ENCODE data around the gene ITGA11.
A peak's percentile ranks its signal among the peaks of the same experiment; 100 is the strongest.

The ITGA11 gene

DNA sequence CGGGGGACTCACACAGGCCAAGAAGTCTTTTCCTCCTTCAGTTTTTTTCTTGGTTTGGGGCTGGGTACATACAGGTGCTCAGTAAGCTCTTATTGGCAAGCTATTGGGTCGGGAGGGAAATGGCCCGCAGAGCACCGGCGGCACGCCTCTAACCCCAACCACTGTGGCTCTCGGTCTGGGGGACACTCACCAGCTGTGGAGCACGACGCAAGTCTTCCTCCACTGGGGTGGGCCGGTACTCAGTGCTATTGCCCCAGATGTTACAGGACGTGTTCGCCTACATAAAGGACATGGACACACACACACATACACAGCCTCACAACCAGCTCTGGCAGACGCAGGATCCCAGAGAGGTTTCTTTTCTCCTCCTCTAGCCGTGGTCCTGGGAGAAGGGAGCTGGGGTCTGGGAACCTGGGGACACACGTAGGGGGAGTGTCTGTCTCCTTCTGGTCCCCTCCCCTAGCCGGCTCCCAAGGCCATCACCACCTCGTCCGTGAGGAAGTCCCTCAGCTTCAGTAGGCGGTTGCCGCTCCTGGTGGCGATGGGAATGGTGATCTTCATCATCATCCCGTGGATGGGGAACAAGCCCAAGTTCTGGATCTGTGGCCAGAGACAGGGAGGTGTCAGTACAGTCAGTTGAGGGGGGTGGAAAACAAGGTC lies 121.0 kb downstream of the ITGA11 start:
- no peak for DNase-seq (ENCODE audit: low read depth, low spot score)
- Histone ChIP-seq H3K9ac (ENCODE audit: insufficient read length, low read depth) (no peak overlapping the region), H3K27me3 (ENCODE audit: insufficient read depth, insufficient read length) (no peaks in the 10 kb centered on the region), H3K36me3 (ENCODE audit: insufficient read depth, insufficient read length, low read length) (peaks cover 16% of the 10 kb centered on the region), H3K4me1 (ENCODE audit: insufficient read depth, insufficient read length) (peaks cover 31% of the 10 kb centered on the region), H3K4me3 (ENCODE audit: insufficient read length, low read depth) (no peak overlapping the region), H3K9me3 (ENCODE audit: insufficient read depth, low read length) (no peaks in the 10 kb centered on the region)
- no peak for TF ChIP-seq SUZ12 (IDR thresholded peaks at IDR 0.05; ENCODE audit: extremely low read depth, insufficient read depth, insufficient read length)
- TF ChIP-seq YY1 (IDR thresholded peaks at IDR 0.05; ENCODE audit: insufficient read depth, insufficient read length), result no peak
- TF ChIP-seq ZNF274 (IDR thresholded peaks at IDR 0.05; ENCODE audit: low read depth, low read length), result no peak

DNA sequence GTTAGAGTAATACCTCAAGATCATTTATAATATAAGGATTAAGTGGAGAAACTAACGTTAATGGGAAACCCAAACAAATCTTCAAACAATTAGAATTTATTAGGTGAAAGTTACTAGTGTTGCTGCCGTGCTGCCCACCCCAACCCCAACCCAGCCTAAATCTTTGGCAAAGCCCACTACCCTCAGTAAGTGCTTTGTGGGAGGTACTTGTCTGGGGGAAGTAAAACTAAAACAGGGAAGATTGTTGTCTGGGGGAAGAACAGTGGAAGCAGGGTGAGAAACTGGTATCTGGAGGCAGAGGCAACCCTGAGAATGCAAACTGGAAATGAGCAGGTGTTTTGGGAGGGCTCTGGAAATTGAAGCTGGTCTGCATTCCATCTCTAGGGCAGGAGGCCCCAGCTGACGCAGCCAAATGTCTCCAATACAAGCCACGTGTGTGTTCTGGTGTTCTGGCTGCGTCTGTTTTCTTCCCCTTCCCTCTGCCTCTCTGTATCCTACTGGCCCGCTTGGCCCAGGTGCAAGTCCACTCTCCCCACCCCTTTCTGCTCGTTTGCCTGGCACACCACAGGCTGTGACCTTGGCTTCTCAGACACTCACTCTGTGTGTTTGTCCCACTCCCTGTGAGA lies 121.7 kb downstream of the ITGA11 start:
- Histone ChIP-seq H3K9ac (ENCODE audit: insufficient read length, low read depth) (no peak overlapping the region), H3K4me1 (ENCODE audit: insufficient read depth, insufficient read length) (peaks cover 29% of the 10 kb centered on the region), H3K9me3 (ENCODE audit: insufficient read depth, low read length) (no peaks in the 10 kb centered on the region), H3K4me3 (ENCODE audit: insufficient read length, low read depth) (no peak overlapping the region), H3K36me3 (ENCODE audit: insufficient read depth, insufficient read length, low read length) (peaks cover 16% of the 10 kb centered on the region), H3K27me3 (ENCODE audit: insufficient read depth, insufficient read length) (no peaks in the 10 kb centered on the region)
- no peak for TF ChIP-seq SUZ12 (IDR thresholded peaks at IDR 0.05; ENCODE audit: extremely low read depth, insufficient read depth, insufficient read length)
- DNase-seq (ENCODE audit: low read depth, low spot score), result no peak

DNA sequence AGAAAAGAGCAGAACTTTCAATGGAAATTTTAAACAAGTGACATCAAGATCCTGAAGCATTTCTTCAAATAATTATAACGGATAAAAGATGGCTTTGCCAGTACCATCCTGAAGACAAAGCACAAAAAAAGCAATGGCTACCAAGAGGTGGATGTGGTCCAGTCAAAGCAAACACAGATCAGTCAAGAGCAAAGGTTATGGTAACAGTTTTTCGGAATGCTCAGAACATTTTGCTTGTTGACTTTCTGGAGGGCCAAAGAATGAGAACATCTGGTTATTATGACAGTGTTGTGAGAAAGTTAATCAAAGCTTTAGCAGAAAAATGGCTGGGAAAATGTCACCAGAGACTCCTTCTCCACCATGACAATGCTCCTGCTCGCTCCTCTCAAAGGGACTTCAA lies 122.9 kb downstream of the ITGA11 start:
- Histone ChIP-seq H3K36me3 (ENCODE audit: insufficient read depth, insufficient read length, low read length) (peaks cover 16% of the 10 kb centered on the region), H3K4me3 (ENCODE audit: insufficient read length, low read depth) (no peak overlapping the region)
- TF ChIP-seq ZNF274 (IDR thresholded peaks at IDR 0.05; ENCODE audit: low read depth, low read length) (no peak), YY1 (IDR thresholded peaks at IDR 0.05; ENCODE audit: insufficient read depth, insufficient read length) (no peak), SUZ12 (IDR thresholded peaks at IDR 0.05; ENCODE audit: extremely low read depth, insufficient read depth, insufficient read length) (no peak)

DNA sequence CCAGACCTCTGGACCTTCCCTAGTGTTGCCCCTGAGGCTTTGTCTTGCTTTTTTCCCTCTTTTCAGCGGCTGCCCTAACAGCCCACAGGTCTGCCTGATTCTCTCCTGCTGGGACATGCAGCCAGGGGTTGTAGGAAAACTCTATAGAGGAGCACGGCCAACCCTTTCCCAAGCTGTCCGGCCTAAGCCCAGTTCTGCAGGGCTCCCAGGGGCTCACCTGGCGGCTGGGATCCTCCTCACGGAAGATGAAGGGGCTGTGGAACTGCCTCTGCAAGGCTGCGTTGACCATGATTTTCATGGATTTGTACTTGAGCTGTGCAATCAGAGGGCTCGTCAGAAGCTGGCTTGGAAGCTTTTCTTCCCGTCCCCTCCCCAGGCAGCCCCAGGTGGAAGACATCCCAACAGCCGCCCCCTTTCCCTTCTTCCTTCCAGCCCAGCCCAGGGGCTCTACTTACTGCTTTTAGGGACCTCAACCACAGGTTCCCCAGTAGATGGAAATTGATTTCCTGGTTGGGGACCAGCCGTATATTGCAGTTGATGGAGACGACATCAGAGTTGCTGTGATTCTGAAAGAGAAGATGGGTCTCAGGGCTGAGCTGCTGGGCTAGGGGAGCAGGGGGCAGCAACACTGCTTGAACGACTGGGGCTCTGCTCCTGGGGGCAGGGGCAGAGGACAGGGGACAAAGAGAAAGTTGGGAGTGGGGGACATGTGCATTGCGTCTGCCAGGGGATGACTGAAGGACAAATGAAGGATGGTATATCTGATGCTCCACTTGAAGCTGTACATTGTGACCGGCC lies 124.6 kb downstream of the ITGA11 start:
- no peak for DNase-seq (ENCODE audit: low read depth, low spot score)
- Histone ChIP-seq H3K27me3 (ENCODE audit: insufficient read depth, insufficient read length) (no peaks in the 10 kb centered on the region), H3K9ac (ENCODE audit: insufficient read length, low read depth) (no peak overlapping the region), H3K9me3 (ENCODE audit: insufficient read depth, low read length) (no peaks in the 10 kb centered on the region), H3K4me1 (ENCODE audit: insufficient read depth, insufficient read length) (peaks cover 32% of the 10 kb centered on the region), H3K36me3 (ENCODE audit: insufficient read depth, insufficient read length, low read length) (peaks cover 19% of the 10 kb centered on the region), H3K4me3 (ENCODE audit: insufficient read length, low read depth) (no peak overlapping the region)
- TF ChIP-seq SUZ12 (IDR thresholded peaks at IDR 0.05; ENCODE audit: extremely low read depth, insufficient read depth, insufficient read length), result no peak
- no peak for TF ChIP-seq YY1 (IDR thresholded peaks at IDR 0.05; ENCODE audit: insufficient read depth, insufficient read length)
- no peak for TF ChIP-seq ZNF274 (IDR thresholded peaks at IDR 0.05; ENCODE audit: low read depth, low read length)

More for the DNA sequence above, 122.9 kb downstream of the ITGA11 start:
- peaks cover 37% of the 10 kb centered on the region for H3K4me1 ChIP-seq (ENCODE audit: insufficient read depth, insufficient read length)
- H3K9me3 ChIP-seq (ENCODE audit: insufficient read depth, low read length), result no peaks in the 10 kb centered on the region
- H3K27me3 ChIP-seq (ENCODE audit: insufficient read depth, insufficient read length), result no peaks in the 10 kb centered on the region
- DNase-seq (ENCODE audit: low read depth, low spot score), result no peak
- H3K9ac ChIP-seq (ENCODE audit: insufficient read length, low read depth), result no peak overlapping the region

DNA sequence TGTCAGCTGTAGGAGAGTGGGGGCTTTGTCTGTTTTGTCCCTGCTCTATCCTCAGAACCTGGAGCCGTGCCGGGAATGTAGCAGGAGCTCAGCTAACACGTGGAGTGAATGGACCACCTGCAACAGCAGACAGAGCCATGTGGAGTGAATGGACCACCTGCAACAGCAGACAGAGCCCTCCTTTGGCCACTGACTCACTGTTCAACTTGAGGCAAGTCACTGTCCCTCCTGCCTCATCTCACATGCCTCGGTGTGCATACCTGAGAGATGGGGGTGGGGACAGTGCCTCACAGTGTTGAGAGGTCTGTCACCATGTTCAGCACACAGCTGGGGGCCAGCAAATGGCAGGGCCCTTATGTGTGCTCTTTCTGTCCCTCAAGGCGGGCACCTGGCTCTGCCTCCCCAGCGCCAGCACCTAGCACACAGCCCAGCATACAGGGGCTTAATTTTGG lies 126.5 kb downstream of the ITGA11 start:
- Histone ChIP-seq H3K4me3 (ENCODE audit: insufficient read length, low read depth) (no peak overlapping the region), H3K9ac (ENCODE audit: insufficient read length, low read depth) (peak overlapping the region; percentile 37), H3K27me3 (ENCODE audit: insufficient read depth, insufficient read length) (no peaks in the 10 kb centered on the region), H3K36me3 (ENCODE audit: insufficient read depth, insufficient read length, low read length) (peaks cover 14% of the 10 kb centered on the region), H3K4me1 (ENCODE audit: insufficient read depth, insufficient read length) (peaks cover 28% of the 10 kb centered on the region), H3K9me3 (ENCODE audit: insufficient read depth, low read length) (no peaks in the 10 kb centered on the region)
- DNase-seq (ENCODE audit: low read depth, low spot score), result no peak
- no peak for TF ChIP-seq ZNF274 (IDR thresholded peaks at IDR 0.05; ENCODE audit: low read depth, low read length)

DNA sequence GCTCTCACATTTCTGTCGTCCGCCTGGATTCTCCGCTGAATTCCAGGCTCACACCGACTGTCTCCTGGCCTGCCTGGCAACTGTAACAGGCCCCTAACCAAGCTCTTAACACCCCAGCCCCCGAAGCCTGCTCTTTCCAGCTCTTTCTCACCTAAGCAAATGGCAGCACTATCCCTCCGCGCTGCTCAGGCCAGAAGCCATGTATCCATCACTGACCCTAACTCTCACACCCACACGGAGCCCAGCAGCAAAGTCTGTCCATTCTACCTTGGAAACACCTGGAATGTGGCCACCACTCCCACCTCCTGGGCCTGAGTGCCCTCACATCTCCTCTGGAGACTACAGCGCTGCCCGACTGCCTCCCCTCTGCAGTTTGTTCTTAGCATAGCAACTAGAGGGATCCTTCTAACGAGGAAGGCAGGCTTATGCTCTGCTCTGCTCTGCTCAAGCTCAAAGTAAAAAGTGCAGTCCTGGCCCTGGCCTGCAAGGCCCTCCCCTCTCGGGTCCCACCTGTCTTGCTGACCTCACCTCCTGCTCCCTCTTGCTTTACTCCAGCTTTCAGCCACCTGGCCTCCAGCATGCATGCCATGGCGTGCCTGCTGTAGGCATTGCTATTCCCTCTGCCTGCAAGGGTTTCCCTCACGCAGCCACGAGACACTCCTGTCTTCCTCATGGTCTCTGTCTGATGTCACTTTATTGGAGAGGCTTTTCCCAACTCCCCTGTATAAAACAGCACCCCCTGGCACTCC lies 127.2 kb downstream of the ITGA11 start:
- H3K4me3 ChIP-seq (ENCODE audit: insufficient read length, low read depth), result no peak overlapping the region
- H3K9me3 ChIP-seq (ENCODE audit: insufficient read depth, low read length), result no peaks in the 10 kb centered on the region
- TF ChIP-seq ZNF274 (IDR thresholded peaks at IDR 0.05; ENCODE audit: low read depth, low read length) (no peak), YY1 (IDR thresholded peaks at IDR 0.05; ENCODE audit: insufficient read depth, insufficient read length) (no peak), SUZ12 (IDR thresholded peaks at IDR 0.05; ENCODE audit: extremely low read depth, insufficient read depth, insufficient read length) (no peak)
- H3K4me1 ChIP-seq (ENCODE audit: insufficient read depth, insufficient read length), result peaks cover 28% of the 10 kb centered on the region
- no peaks in the 10 kb centered on the region for H3K27me3 ChIP-seq (ENCODE audit: insufficient read depth, insufficient read length)
- H3K9ac ChIP-seq (ENCODE audit: insufficient read length, low read depth), result no peak overlapping the region
- DNase-seq (ENCODE audit: low read depth, low spot score), result no peak
- H3K36me3 ChIP-seq (ENCODE audit: insufficient read depth, insufficient read length, low read length), result peaks cover 13% of the 10 kb centered on the region
